GM12874 (cell line): Measurements from ENCODE around the gene CCER1.
A peak's percentile ranks its signal among the peaks of the same experiment; 100 is the strongest.

ENCODE experiments used
- TF ChIP-seq, protein P1 (sequence below): IDR thresholded peaks from 2 replicates; pipeline ENCODE4 v1.5.1; 2011; ENCODE audit warnings: low read depth, mild to moderate bottlenecking, control low read depth, low read length, moderate library complexity; ENCODE audit not compliant: insufficient read depth

CCER1 gene

DNA sequence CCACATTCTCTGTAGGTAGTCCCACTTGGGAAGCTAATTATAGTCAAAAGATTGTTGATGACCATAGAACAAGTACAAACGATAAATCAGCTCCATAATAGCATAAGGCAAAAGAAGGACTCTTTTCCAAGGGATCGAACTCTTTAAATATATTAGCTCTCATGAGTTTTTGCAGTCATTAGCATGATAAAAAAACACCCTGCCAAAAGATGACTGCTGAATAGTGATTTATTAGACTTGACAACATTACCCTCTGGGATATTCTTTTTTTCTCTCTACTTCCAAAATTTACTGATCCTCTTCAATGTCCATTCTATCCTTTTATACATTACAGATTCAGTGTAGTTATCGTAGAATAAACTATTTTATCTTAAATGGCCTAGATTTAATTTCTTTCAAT, 35.6 kb upstream of the CCER1 start:
- TF ChIP-seq, protein P1, sequence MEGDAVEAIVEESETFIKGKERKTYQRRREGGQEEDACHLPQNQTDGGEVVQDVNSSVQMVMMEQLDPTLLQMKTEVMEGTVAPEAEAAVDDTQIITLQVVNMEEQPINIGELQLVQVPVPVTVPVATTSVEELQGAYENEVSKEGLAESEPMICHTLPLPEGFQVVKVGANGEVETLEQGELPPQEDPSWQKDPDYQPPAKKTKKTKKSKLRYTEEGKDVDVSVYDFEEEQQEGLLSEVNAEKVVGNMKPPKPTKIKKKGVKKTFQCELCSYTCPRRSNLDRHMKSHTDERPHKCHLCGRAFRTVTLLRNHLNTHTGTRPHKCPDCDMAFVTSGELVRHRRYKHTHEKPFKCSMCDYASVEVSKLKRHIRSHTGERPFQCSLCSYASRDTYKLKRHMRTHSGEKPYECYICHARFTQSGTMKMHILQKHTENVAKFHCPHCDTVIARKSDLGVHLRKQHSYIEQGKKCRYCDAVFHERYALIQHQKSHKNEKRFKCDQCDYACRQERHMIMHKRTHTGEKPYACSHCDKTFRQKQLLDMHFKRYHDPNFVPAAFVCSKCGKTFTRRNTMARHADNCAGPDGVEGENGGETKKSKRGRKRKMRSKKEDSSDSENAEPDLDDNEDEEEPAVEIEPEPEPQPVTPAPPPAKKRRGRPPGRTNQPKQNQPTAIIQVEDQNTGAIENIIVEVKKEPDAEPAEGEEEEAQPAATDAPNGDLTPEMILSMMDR: no peak

DNA sequence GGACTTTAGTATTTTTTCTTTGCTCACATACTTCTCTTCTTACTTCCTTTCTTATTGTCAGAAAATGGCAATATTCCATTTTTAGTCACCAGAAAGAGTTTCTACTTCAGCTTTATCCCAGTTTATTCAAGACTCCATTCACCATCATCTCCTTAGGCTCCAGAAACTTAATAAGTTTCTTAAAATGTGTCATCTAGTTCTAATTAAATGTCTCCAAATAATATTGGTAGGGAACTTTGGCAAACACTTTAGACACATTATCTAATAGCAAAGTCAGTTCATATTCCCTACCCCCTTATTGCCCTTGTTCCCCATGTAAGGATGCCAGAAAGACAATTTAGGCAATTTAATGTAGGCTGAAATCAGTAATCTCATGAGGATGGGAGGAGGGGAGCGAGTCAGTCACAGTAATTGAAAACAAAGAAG, 34.7 kb upstream of the CCER1 start:
- TF ChIP-seq, protein P1: no peak

DNA sequence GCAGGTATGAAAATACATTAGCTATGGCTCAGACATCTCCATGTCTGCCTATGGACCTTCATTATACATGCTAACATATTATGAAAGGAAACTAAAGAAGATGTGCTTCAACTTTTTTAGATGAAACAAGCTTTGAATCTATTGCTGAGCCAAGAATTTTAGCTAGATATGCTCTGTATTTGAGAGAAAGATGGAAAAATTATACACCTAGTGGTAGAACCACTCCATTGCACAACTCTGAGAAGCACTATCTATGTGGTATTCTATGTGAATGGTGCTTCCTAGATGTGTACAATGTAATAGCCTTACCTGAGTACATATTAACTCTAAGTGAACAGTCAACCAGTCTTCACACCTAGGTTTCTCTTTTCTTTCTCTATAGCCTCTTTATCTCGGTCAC, 32.5 kb upstream of the CCER1 start:
- TF ChIP-seq, protein P1: peak; percentile 18; the same call in 1 of the 2 replicates

DNA sequence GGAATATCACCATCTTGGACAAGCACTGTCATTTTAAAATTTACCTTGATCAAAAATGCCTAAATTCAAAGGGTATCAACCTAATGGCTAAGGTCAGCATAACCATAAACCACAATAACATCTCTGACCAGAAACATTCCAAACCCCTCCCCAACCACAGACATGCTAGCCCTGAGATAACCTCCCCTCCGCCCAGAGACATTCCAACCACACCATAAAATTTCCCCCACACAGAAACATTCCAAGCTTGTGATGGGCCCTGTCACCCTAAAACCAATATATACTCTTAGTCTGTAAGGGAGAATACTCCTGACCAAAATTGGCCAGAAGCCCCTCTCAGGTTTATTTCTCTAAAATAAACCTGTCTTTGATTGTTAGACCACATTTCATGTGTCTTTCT, 32.1 kb upstream of the CCER1 start:
- TF ChIP-seq, protein P1: no peak

DNA sequence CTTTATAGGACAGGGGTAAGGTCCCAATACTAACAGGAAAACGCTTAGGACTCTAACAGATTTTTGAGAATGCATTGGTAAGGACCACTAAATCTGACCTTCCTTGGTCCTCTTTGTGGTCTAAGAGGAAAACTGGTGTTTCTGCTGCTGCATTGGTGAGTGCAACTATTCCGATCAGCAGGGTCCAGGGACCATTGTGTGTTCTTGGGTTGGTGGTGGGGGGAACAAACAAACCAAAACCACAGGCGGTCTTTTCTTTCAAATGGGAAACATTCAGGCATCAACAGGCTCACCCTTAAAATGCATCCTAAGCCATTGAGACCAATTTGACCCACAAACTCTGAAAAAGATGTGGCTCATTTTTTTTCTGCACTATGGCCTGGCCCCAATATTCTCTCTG, 29.1 kb upstream of the CCER1 start:
- TF ChIP-seq, protein P1: no peak

DNA sequence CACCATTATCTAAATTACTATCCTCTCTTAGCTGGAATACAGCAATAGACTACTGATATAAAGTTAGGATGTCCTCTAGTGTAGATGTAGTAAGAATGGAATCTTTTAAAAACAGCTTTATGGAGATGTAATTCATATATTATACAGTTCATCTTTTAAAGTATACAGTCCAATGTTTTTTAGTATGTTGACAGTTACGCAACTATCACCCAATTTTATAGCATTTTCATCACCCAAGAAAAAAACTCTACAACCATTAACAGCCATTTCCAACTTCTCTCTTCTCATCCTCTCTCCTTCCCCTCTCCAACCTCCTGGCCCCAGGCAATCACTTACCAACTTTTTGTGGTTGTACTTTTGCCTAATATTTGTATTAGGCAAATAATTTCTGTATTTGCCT, 27.2 kb upstream of the CCER1 start:
- TF ChIP-seq, protein P1: no peak

DNA sequence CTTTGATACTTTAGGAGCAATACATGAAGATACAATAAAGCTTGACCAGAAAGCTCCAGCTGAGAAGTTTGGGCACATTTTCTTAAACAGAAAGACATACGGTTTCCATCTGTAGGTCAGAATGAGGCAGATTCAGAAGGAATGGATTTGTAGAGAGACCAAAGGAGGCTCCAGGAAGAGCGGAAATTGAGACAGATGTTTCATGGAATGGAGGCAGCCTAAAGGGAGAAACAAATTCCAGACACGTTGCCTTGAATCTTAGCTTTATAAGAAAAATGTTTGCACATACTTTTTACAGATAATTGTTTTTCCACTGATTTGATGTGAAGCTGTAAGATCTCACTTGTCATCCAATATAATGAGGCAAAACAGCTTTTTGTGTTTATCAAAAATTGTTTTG, 25.0 kb upstream of the CCER1 start:
- TF ChIP-seq, protein P1: no peak

DNA sequence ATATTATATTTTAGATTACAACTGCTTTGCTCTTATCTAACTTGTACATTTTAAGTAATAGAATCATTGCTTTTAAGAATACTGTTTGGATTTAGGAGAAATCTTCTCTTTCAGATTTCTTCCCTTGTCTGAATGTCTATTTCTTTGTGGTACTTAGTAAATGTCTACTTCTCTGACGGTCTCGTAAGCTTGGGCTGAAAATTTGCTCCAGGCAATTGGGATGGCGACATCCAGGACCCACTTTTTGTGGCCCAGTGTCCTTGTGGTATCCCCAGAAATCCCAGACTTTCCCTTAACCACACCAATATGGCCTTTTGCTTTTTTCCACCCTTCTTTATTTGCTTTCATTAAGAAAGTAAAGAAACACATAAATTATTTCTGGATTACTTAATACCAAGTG, 24.0 kb upstream of the CCER1 start:
- TF ChIP-seq, protein P1: no peak
